H1 (cell line): ENCODE data around the gene WWP2.

Experiments
- ATF2 ChIP-seq: IDR thresholded peaks from 2 replicates; pipeline ENCODE4 v1.6.1; 2012; ENCODE audit warnings: low read length, inconsistent platforms
- CTCF ChIP-seq, 3 experiments: IDR thresholded peaks; 1 replicate in 2 of 3; 2 replicates in 1 of 3; pipeline versions ENCODE4 v1.5.1 to v1.6.1; 2011; ENCODE audit warnings: low read length in 3 of 3, mild to moderate bottlenecking in 3 of 3, inconsistent platforms in 2 of 3, low read depth in 1 of 3, moderate library complexity in 1 of 3; ENCODE audit not compliant: insufficient read depth in 1 of 3; ENCODE audit errors: control extremely low read depth in 1 of 3
- EZH2 ChIP-seq: fragments of 200-600 bp; sonication (generic); IDR thresholded peaks from 2 replicates; pipeline ENCODE4 v1.7.1; 2012; ENCODE audit warnings: low read depth, mild to moderate bottlenecking, moderate library complexity, low read length, inconsistent platforms; ENCODE audit not compliant: severe bottlenecking
- RBBP5 ChIP-seq: IDR thresholded peaks from 2 replicates; pipeline ENCODE4 v1.7.1; 2012; ENCODE audit warnings: low read depth, mild to moderate bottlenecking, inconsistent platforms, low read length, moderate library complexity, borderline replicate concordance
- RFX5 ChIP-seq: IDR thresholded peaks from 2 replicates; pipeline ENCODE4 v1.6.1; 2011; ENCODE audit warnings: low read depth, low read length, improper control_type of control experiment, borderline replicate concordance

- TF ChIP-seq RFX5 (no peak), ATF2 (no peak), CTCF (IDR thresholded peaks at IDR 0.05; ENCODE audit: control extremely low read depth in 1 of 3, insufficient read depth in 1 of 3, low read depth in 1 of 3, low read length in 3 of 3) (no peak), EZH2 (no peak), RBBP5 (no peak)
Observed at GRCh38 chr16:69867784-69868560, 105.8 kb downstream of the WWP2 start.
